ENCODE measurements around the gene SOCS3.
A peak's percentile ranks its signal among the peaks of the same experiment; 100 is the strongest.

Gene SOCS3

DNA sequence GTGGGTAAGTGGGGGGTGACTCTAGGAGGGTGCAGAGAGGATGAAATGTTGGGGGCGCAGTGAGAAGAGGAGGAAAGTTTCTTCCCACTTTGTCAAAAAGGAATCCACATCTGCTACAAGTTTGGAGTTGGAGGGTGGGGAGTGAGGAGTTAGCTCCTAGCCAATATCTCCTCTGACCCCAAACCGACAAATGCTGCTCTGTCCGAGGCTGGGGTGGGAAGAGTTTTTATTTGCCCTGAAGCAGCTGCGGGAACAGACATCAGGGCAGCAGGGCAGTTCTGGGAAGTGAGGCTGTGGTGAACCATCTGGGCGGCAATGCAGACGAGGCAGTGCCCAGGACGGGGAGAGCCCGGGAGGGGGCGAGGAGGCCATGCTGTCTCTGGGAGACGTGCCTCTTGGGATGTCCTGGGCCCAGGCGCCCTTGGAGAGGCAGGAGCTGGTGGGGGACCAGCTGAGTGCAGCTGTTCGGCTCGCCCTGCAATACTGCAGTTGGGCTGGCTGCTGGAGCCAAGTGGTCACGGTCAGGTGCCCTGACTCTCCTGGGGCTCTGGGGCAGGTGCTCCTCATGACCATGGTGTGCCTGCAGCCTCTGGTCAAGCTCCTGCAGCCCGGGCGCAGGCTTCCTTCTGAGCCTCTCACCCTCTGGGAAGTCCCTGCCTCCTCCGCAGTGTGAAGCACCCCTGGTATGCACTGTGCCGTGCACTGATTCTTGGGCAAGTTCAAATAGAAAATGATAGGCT lies 6.4 kb upstream of the SOCS3 start:
- DNase-seq, result no peak

DNA sequence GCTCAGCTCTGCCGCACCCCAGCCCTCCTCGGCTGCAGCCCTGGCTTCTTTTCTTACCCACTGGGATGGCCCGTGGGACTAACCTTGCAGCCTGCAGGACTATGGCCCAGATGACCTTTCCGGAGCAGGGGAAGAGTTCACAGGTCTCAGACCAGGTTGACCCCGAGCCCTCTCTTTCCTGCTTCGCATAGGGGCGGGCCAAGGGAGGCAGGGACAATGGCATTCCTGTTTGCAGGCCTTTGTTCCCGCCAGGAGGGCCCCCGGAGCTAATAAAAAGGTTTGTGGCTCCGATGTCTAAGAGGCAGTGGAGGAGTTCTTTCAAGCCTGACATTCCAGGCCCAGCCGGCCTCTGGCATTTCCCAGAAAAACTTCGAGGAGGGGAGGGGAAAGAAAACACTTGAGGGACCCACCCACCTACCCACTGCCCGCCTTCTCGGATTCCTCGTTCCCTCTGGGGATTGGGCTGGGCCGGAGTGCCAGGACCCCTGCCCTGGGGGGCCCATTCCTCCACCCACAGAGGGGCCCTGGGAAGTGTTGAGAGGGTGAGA lies 5.8 kb upstream of the SOCS3 start:
- DNase-seq, result peak; percentile 87

DNA sequence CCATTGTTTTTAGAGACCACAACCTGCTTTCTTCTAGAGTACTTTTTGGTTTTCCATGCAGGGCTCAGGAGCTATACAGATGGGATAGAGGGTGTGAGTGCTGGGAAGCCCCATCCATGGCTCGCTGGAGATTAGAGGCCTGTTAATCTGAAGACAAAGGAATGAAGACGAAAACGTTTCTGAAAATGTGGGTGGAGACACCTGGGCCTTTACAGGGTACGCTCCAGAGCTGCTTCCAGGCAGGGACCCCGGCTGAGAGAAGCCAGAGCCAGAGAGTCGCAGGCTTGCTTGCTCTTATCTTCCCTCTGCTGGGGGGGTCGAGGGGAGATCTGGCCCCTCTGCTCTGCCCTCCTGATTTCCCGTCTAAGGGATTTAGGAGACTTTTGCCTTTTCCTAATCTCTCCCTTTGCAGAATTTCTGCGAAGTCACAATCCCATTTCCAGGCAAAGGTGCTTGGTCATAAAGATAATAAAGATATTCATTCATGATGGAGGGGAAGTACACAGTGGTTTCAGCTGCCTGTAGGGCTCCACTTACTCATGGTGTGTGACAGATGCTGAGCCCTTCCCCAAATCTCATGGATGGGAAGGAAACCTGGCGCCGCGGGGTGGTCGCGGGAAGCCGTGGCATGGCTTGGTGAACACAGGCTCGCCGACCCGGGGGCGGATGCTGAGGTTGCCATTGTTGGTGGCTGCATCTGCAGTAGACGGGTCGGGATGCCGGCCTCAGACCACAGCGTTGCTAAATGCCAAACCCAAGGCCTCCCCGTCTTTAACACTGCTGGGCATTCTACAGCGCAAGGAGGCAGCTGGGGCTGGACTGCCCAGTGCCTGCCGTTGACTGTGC lies 4.8 kb upstream of the SOCS3 start:
- DNase-seq, result no peak

DNA sequence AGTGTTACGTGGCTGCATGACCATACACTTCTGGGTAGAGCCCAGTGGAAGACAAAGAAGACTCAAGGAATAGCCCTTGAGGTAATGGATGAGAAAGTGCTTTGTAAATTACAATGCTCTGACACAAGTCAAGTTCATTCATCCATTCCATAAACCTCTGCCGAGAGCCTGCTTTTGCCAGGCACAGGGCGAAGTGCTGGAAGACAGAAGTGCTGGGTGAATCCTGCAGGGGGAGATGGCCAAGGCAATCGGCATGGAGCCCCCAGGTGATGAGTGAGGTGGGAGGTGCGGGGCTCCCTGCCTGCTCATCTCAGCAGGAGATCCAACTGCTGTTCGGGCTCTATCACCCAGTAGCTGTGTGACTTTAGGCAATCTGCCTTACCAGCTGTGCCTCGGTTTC lies 2.8 kb upstream of the SOCS3 start:
- no peak for DNase-seq

DNA sequence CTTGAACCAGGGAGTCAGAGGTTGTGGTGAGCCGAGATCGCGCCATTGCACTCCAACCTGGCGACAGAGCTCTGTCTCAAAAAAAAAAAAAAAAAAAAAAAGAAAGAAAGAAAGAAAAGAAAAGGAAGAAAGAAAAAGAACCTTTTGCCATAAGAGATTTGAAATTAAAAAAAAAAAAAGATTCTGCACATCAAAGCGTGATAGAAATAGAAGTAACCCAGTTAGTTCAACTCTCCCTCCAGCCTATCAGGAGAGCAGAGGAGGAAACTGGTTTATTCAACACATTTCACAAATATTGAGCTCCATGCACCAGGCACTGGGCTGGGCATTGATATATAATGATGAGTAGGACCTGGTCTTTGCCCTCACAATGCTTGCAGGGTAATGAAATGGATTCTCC lies 2.4 kb upstream of the SOCS3 start:
- DNase-seq, result no peak

DNA sequence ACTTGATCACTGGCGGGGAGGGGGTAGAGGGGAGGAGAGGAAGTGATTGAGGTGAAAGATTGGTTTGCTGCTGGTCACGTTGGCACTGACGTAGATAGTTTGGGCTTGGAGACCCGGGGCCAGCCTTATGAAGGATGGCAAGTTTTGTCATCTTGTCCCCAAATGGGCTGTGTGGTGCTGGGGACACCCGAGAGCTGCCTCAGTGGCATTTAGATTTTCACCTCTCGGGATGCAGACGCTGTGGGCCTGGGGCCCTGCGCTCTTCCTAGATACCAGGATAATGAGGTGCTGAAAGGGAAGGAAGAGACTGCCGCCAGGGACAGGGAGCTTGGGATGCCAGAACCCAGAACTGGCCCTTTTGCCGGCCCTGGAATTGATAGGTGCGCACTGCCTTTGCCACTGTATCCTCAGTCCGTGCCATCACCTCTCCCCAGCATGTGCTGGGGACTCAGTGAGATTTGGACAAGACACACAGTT lies 1.4 kb upstream of the SOCS3 start:
- DNase-seq, result no peak

DNA sequence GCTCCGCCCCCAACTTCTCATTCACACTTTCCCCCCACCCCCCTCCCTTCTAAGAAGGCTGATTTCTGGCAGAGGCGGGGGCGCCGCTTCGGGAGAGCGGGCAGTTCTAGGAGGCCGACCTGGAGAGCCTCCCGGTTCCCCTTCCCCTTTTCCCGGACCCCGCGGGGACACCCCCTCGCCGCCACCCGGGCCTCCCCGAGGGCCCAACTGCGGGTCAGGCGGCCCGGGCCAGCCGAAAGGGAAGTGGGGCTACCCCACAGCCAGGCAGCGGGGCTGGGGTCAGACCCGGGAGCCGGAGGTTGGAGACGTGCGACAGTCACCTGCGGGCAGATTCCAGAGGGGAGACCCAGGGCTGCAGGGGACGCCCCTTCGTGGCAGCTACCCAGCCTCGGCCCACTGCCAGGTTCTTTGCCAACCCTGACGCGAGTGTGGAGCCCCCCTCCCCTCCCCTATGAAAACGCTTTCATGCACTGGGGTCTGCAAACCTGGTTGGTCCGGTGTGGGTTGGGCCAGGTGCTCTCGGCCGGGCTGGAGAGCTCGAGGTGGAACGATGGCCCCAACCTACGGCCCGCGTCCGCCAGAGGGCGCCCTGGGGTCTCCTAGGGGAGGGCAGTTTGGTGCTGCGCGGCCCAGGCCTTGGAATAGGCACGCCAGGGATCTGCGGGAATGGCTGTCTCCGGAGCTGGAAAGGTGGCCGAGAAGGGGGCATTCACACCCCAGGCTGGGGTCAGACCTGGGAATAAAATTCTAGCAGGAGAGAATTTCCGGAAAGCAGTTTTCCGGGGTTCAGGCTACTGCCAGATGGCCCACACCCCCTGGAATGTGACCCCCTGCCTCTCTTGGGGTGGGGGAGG lies 721 bp upstream of the SOCS3 start:
- DNase-seq, result peak; percentile 94

DNA sequence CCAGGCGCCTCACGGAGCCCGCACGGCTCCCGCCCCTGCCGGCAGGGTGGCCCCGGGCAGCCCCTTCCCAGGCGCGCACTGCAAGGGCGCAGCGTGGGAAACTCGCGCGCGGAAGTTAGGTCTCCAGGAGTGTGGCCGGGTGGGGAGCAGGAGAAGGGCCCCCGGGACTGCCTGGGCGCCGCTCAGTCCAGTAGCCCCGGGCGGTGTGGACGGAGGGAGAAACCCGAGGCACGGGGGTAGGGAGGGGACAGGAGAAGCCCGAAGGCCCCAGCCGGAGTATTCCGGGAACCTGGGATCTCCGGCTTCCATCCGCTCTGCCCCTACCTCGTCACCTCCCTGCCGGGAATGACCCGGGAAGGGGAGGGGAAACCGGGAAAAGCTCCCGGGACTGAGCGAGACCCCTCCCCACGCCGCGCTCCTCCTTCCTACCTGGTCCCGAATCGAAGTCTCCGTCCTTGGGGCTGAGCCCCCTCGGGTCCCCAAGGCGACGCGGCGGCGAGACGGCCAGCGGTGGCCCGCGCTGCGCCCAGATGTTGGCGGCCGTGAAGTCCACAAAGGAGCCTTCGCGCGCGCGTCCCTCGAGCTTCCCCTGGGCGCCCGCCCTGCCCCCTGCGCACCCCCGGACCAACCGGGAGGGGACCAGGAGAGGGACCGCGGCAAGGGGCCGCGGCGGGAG lies 418 bp downstream of the SOCS3 start:
- DNase-seq, result peak; percentile 82

DNA sequence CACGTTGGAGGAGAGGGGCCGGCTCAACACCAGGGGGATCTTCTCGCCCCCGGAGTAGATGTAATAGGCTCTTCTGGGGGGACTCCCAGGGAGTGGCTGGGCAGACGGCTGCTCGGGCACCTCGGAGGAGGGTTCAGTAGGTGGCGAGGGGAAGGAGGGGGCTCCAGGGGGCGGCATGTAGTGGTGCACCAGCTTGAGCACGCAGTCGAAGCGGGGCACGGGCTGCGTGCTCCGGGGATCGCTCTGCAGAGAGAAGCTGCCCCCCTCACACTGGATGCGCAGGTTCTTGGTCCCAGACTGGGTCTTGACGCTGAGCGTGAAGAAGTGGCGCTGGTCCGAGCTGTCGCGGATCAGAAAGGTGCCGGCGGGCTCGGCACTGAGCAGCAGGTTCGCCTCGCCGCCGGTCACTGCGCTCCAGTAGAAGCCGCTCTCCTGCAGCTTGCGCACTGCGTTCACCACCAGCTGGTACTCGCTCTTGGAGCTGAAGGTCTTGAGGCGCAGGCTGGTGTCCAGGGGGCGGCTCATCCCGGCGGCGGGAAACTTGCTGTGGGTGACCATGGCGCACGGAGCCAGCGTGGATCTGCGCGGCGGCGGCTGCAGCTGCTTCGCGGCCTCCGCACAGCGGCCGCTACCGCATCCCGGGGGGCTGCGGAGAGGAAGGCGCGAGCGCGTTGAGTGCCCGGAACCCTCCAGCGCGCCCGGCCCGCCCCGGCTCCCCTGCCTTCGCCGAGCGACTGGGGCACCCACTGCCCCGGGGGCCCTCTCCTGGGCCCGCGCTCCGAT lies 1.1 kb downstream of the SOCS3 start:
- DNase-seq, result peak; percentile 80

DNA sequence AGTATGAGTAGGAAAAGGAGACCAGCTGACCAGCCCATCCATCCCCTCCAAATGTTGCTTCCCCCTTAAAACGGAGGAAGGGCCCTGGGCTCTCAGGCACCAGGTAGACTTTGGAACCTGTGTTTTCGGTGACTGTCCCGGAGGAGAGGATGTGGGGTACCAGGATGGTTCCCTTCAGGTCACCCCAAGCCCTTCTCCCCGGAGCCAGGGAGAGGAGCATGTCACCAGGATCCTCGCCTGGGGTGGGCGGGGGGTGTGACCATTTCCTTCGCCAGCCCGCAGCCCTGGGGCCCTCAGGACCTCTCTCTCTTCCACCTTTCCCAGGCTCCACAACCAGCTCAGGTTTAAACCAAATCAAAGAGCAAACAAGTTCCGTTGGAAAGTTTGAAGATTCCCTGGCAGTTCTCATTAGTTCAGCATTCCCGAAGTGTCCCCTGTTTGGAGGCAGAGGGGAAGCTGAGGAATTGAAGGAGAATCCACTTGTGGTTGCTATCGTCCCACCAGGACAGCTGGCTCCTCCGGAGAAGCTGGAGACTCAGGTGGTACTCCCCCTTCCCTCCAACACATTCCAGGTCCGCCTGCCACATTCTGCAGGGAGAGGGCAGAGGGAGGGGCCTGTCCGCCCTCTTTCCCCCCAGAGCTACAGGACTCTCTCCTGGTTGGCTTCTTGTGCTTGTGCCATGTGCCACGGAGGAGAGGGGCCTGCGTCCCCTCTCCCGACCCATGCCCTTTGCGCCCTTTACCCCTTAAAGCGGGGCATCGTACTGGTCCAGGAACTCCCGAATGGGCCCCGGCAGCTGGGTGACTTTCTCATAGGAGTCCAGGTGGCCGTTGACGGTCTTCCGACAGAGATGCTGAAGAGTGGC lies 2.0 kb downstream of the SOCS3 start:
- no peak for DNase-seq

DNA sequence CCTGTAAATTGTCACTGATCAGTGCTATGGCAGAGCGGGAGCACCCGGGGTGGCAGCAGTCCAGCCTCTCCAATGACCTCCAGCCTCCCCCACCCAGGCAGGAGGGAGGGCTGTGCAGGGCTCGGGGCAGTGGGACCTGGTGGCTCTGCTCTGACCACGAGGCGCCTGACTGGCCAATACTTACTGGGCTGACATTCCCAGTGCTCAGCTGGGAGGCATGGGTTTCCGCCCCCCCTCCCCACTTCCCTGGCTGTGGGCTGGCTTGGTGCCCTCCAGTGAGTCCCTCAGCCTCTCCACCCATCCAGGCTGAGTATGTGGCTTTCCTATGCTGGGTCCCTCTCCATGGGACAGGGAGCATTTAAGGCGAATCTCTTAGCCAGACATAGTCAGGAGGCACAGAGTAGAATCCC lies 2.7 kb downstream of the SOCS3 start:
- no peak for DNase-seq

DNA sequence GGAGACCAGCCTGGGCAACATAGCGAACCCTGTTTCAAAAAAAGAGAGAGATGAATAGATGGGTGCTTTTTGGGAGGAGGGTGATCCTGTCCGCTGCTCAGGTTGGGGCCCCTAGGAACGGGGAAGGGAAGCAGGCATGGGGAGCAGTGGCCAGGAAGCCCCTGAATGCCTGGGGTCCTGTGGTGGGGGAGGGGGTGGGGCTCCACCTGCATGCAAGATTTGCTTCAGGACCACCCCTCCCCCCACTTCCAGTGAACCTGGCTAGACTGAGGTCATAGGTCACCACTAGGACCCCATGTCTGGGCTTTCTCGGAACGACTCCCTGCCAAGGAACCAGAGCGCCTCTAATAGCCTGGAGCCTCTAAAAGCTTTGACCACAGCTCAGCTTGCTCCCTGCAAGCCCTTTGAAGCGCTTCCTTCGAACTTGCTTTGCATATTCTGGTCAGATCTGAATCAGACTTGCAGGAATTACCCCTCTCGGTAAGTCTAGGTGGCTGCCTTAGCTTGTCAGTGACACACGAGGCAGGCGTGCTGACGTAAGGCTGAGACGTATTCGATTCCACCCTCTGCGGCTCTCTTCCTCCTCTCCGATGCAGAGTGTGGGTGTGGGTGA lies 3.7 kb downstream of the SOCS3 start:
- peak; percentile 51 for DNase-seq

DNA sequence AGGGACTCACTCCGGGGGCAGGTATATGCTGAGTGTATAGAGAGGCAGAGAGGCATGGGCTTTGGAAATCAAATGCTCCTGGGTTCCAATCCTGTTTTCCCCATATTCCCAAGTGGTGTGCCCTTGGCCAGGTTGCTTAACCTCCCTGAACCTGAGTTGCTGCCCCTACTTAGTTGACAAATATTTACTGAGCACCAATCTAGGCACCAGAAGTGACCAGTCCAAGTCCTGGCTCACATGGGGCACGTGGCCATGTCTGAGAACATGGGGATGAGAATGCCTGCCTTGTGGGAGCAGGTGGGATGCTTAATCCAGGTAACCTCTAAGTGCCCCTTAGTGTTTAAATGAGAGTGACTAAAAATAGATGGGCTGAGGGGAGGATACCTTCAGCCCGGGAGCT lies 4.2 kb downstream of the SOCS3 start:
- DNase-seq, result no peak

DNA sequence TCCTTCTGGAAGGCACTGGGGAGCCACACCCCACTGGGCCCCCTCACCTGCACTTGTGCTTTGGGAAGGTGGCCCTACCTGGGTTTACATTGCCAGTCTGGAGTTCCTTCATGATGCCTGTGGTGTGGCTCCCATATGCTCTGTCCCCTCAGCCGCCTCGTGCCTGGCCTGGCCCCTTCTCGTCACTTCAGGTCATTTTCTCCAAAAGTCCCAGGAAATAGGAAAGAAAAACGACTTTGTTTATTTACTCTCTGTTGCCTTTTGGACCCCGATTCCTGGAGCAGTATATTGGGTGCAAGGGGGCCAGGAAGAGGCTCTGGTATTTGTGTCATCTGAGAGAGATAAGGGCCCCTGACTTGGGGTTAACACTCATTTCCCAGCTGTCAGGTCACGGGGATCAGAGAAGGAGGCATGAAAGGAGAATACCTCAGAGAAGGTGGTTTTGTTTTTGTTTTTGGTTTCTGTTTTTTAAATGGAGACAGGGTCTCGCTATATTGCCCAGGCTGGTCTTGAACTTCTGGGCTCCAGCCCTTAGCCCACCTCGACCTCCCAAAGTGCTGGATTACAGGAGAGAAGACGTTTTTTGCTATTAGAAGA lies 4.7 kb downstream of the SOCS3 start:
- DNase-seq, result no peak

DNA sequence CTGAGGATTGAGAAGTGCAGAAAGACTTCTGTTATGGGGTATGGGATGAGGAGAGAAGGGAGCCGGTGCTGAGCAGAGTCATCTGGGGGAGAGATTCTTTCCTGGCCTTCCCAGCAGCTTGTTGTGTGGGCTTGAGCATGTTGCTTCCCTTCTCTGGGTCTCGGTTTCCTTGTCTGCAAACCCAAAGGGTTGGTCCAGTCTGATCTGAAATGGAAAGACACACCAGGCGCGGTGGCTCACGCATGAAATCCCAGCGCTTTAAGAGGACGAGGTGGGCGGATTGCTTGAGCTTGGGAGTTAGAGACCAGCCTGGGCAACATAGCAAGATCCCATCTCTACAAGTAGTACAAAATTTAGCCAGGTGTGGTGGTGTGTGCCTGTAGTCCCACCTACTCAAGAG lies 6.0 kb downstream of the SOCS3 start:
- DNase-seq, result no peak

DNA sequence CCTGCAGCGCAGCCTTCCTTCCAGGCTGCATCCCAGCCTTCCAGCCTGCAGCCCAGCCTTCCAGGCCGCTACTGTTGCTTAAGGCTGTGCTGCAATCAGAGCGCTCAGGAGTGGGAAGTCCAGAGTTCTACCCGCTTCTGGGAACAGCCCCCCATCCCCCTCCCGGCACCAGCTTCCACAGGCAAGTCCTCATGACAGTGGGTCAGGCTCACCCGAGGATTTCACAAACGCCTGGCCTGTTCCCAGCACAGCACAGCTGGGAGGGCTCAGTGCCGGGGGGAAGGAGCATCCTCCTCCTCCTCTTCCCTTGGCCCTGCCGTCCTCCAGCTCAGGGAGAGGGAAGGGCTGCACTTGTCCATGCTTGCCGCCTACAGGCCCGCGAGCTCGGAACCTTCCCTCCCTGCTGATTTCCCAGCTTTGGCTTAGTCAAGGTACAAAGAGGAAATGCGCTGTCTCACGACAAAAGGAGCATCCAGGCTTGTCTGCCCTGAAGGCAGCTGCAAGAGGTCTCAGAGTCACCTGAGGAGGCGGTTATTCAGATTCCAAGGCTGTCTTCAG lies 8.3 kb downstream of the SOCS3 start:
- peak; percentile 73 for DNase-seq

DNA sequence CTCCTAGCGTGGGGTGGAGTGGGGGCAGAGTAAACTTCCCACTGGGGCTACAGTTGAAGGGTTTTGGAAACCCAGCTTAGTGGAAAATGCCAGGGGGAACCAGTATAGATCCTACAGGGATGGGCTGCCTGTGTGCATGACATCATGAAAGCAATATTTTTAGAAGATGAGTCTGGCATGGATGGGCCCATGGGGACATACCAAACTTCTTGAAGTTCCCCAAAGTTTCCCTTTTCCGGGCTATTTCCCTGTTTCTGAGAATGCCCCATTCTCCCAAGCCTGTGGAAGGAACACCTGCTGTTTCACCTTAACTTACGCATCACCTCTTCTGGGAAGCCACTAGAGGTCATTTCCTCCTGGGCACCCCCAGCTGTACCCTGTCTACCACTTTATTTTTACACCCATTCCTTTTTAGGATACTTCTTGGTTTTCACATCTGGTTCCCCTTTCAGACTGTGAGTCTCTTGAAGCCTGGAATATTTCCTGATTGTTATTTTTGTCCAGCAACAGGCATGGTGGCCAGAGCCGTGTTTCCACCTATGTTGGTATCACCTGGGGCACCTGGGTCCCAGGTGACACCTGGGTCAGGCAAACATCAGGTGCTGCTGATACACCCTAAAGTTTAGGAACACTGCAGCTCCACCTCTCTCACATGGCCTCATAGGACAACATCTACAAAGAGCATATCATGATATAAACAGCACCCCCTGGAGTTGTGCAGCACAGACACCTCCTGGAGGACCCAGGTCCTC lies 9.8 kb downstream of the SOCS3 start:
- DNase-seq, result no peak

DNA sequence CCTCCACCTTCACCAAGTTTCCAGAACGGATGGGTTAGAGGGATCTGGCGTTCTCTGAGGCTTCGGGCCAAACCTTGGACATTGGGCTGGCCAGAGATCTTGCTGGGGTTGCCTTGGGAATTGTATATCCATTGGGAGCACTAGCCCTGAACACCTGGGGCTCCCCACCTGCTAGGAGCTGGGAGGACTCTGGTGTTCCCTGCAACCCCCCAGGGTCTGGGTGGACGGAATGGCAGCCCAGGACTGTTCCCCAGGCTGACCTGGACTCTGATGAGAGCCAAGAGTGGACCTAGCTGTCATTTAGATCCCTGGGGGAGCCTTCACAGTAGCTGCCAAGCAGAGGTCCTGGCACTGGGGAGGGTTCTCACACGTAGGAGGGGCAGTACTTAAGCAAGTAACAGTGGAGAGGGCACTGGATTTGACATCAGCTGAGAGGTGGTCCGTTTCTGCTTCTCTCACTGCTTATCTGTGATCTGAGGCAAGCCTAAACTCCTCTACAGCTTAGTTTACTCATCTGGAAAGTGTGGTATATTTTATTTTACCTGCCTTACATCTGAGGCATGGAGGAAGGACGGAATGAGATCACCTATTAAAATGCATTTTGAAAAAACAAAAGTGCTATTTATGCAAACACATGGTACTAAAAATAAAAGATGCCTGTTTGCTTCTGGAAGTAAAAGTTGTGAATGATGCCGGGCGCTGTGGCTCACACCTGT lies 11.7 kb downstream of the SOCS3 start:
- no peak for DNase-seq
